Testis (tissue), 3 donors: Measurements from ENCODE around the gene SLC35F5. TPM values are rescaled to one million over a fixed set of nuclear protein-coding genes. Genes with fewer than 3 reads are reported as not detected.
A peak's percentile ranks its signal among the peaks of the same experiment; 100 is the strongest.

Source experiments
- DNase-seq: peaks from one replicate; pipeline ENCODE4 v3.0.0-alpha.2; 2019
- H3K27ac ChIP-seq, 2 donors: fragments of 200-600 bp; sonication (generic); one replicate each; pipeline ENCODE4 v1.5.1; 2019
- H3K27me3 ChIP-seq: fragments of 200-600 bp; sonication (generic); one replicate; pipeline ENCODE4 v1.5.1; 2019
- H3K36me3 ChIP-seq: fragments of 200-600 bp; sonication (generic); one replicate; pipeline ENCODE4 v1.5.1; 2017; ENCODE audit warnings: low read depth; ENCODE audit errors: missing control alignments
- H3K4me1 ChIP-seq: fragments of 200-600 bp; sonication (generic); one replicate; pipeline ENCODE4 v1.5.1; 2019
- H3K4me3 ChIP-seq, 2 donors: fragments of 200-600 bp; sonication (generic); one replicate each; pipeline ENCODE4 v1.5.1; 2017 to 2019
- H3K9me3 ChIP-seq: fragments of 200-600 bp; sonication (generic); one replicate; pipeline ENCODE4 v1.5.1; 2017
- CTCF ChIP-seq, 3 experiments: fragments of 450-650 bp in 2 of 3; fragments of 200-600 bp in 1 of 3; sonication (generic) in 1 of 3; IDR thresholded peaks; one replicate each; pipeline ENCODE4 v1.5.1; 2016 to 2019; ENCODE audit warnings: antibody characterized with exemption in 3 of 3, mild to moderate bottlenecking in 2 of 3, moderate library complexity in 1 of 3
- POLR2A ChIP-seq: fragments of 450-650 bp; IDR thresholded peaks from one replicate; pipeline ENCODE4 v1.6.1; 2017; ENCODE audit warnings: antibody characterized with exemption, mild to moderate bottlenecking, moderate library complexity
- WGBS, 2 donors: methylation state at CpG; one replicate each; pipeline ENCODE4 v1.1.5; 2018; 5-methylcytosine and 5-hydroxymethylcytosine counted together
- intact Hi-C: fragments of 100-400 bp; cut with DNase I; formaldehyde crosslinking; loops from one replicate; pipeline ENCODE4 v1.15.1; 2023; ENCODE audit warnings: low total_unique reads
- polyA plus RNA-seq: library from polyadenylated mRNA; stranded (reverse); fragments of 350-450 nt; fragmentation: Illumina TruSeq; extraction: RNeasy Lipid Tissue Mini Kit (QIAGEN cat#74804); gene quantifications from one replicate; pipeline ENCODE4 v1.2.3, GENCODE V29; 2014; ENCODE audit warnings: low read depth, low replicate concordance; ENCODE audit not compliant: insufficient read depth
- total RNA-seq, 2 donors: library from RNA; depleted of rRNA; stranded (reverse); fragments of >200 nt; gene quantifications; one replicate each; pipeline ENCODE4 v1.2.3, GENCODE V29; 2016

The SLC35F5 gene
- total and polyA plus RNA-seq, 3 donors from 2014 or later: 62.1 to 110 (median 102) TPM

- WGBS, 2 donors: 20 to 23% methylated on average over 17 of the region's 17 CpGs
- no peaks in the 10 kb centered on the region for H3K27me3 ChIP-seq
- no peaks in the 10 kb centered on the region for H3K36me3 ChIP-seq
- TF ChIP-seq CTCF (IDR thresholded peaks at IDR 0.05) (no peak), POLR2A (no peak)
- peak; percentile 18 for DNase-seq
- peak overlapping the region; percentile 81 to 86 for H3K4me3 ChIP-seq
- peak overlapping the region; percentile 86 to 91 for H3K27ac ChIP-seq
- intact Hi-C loops: loop anchor here (10.0 kb wide), 1 partner anchor 138 kb away; the partner anchor contains the start of gene ACTR3
- H3K9me3 ChIP-seq: no peaks in the 10 kb centered on the region
- H3K4me1 ChIP-seq: peaks cover 9% of the 10 kb centered on the region
Observed at GRCh38 chr2:113757138-113757657, 756 bp upstream of the SLC35F5 start.

- H3K36me3 ChIP-seq: no peaks in the 10 kb centered on the region
- H3K27ac ChIP-seq: peak overlapping the region; percentile 86 to 91
- TF ChIP-seq POLR2A (no peak), CTCF (IDR thresholded peaks at IDR 0.05) (no peak)
- no peaks in the 10 kb centered on the region for H3K9me3 ChIP-seq
- 0% methylated on average over 13 to 24 of the region's 26 CpGs for WGBS, 2 donors
- no peaks in the 10 kb centered on the region for H3K27me3 ChIP-seq
- no peak for DNase-seq
- peaks cover 9% of the 10 kb centered on the region for H3K4me1 ChIP-seq
- intact Hi-C loops: loop anchor here (10.0 kb wide), 1 partner anchor 139 kb away; the partner anchor contains the start of gene ACTR3
- peak overlapping the region; percentile 81 to 86 for H3K4me3 ChIP-seq
Observed at GRCh38 chr2:113755835-113756354, 547 bp downstream of the SLC35F5 start.

- intact Hi-C loops: loop anchor here (10.0 kb wide), 1 partner anchor 140 kb away; the partner anchor contains the start of gene ACTR3
- Histone ChIP-seq H3K36me3 (no peaks in the 10 kb centered on the region), H3K27ac (peak overlapping the region; percentile 86 to 91), H3K4me3 (peak overlapping the region; percentile 81 to 86), H3K9me3 (no peaks in the 10 kb centered on the region), H3K27me3 (no peaks in the 10 kb centered on the region), H3K4me1 (peaks cover 9% of the 10 kb centered on the region)
- no peak for TF ChIP-seq CTCF (IDR thresholded peaks at IDR 0.05)
- 5 to 6% methylated on average over 15 of the region's 15 CpGs for WGBS, 2 donors
- DNase-seq: peak; percentile 30
Observed at GRCh38 chr2:113755035-113755834, 1.2 kb downstream of the SLC35F5 start.

GRCh38 chr2:113754160-113754559, 2.3 kb downstream of the SLC35F5 start:
- TF ChIP-seq POLR2A (no peak), CTCF (IDR thresholded peaks at IDR 0.05) (no peak)
- Histone ChIP-seq H3K27me3 (no peaks in the 10 kb centered on the region), H3K4me1 (peaks cover 9% of the 10 kb centered on the region), H3K4me3 (no peak overlapping the region), H3K27ac (no peak overlapping the region), H3K36me3 (no peaks in the 10 kb centered on the region), H3K9me3 (no peaks in the 10 kb centered on the region)
- 72 to 86% methylated on average over 8 of the region's 8 CpGs for WGBS, 2 donors
- no peak for DNase-seq
- intact Hi-C loops: loop anchor here (10.0 kb wide), 1 partner anchor 141 kb away; the partner anchor contains the start of gene ACTR3
